GM23338 (cell line): Measurements from ENCODE around the gene ALDOA. TPM values are rescaled to one million over a fixed set of nuclear protein-coding genes. Genes with fewer than 3 reads are reported as not detected.

Source experiments
- ATAC-seq: fragments of 200-7000 bp; cut with Tn5 transposase; 3 replicates; pipeline ENCODE4 v1.9.1; 2020
- DNase-seq: peaks from one replicate; pipeline ENCODE4 v3.0.0-alpha.2; 2015; ENCODE audit warnings: low spot score
- H2AFZ ChIP-seq: fragments of 200-600 bp; sonication (generic); 2 replicates; pipeline ENCODE4 v1.8.0; 2016; ENCODE audit warnings: antibody characterized with exemption, mild to moderate bottlenecking, moderate library complexity
- H3F3A ChIP-seq: fragments of 200-600 bp; sonication (generic); replicated peaks from 2 replicates; pipeline ENCODE4 v1.8.0; 2017; ENCODE audit warnings: antibody characterized with exemption, mixed run types, low read depth
- H3K27ac ChIP-seq: fragments of 200-600 bp; sonication (generic); 2 replicates; pipeline ENCODE4 v1.6.1; 2016; ENCODE audit warnings: low read depth
- H3K27me3 ChIP-seq: fragments of 200-600 bp; sonication (generic); 2 replicates; pipeline ENCODE4 v1.8.0; 2016; ENCODE audit warnings: mild to moderate bottlenecking, mixed run types, moderate library complexity; ENCODE audit not compliant: insufficient read depth
- H3K36me3 ChIP-seq: fragments of 200-600 bp; sonication (generic); 2 replicates; pipeline ENCODE4 v1.8.0; 2016; ENCODE audit warnings: mild to moderate bottlenecking; ENCODE audit not compliant: insufficient read depth
- H3K4me1 ChIP-seq: fragments of 200-600 bp; sonication (generic); 2 replicates; pipeline ENCODE4 v1.8.0; 2016; ENCODE audit warnings: mild to moderate bottlenecking, moderate library complexity; ENCODE audit not compliant: insufficient read depth
- H3K4me2 ChIP-seq: fragments of 200-600 bp; sonication (generic); 2 replicates; pipeline ENCODE4 v1.7.1; 2017; ENCODE audit warnings: mixed run types
- H3K4me3 ChIP-seq: fragments of 200-600 bp; sonication (generic); 2 replicates; pipeline ENCODE4 v1.6.1; 2016; ENCODE audit warnings: mixed run types
- H3K79me2 ChIP-seq: fragments of 200-600 bp; sonication (generic); replicated peaks from 2 replicates; pipeline ENCODE4 v1.8.0; 2017; ENCODE audit warnings: mild to moderate bottlenecking; ENCODE audit not compliant: insufficient read depth
- H3K9me2 ChIP-seq: fragments of 200-600 bp; sonication (generic); 2 replicates; pipeline ENCODE4 v1.8.0; 2017; ENCODE audit not compliant: insufficient read depth
- H4K20me1 ChIP-seq: fragments of 200-600 bp; sonication (generic); replicated peaks from 2 replicates; pipeline ENCODE4 v1.8.0; 2017; ENCODE audit warnings: mild to moderate bottlenecking; ENCODE audit not compliant: insufficient read depth
- H3K27ac Mint-ChIP-seq: 2 replicates; pipeline ENCODE4 v1.8.0; 2020; ENCODE audit warnings: inconsistent platforms, mild to moderate bottlenecking, moderate library complexity, mixed read lengths
- H3K27me3 Mint-ChIP-seq: 3 replicates; pipeline ENCODE4 v1.8.0; 2022; ENCODE audit warnings: low read depth, mild to moderate bottlenecking, moderate library complexity, mixed read lengths, inconsistent platforms; ENCODE audit not compliant: insufficient read depth, poor library complexity
- H3K36me3 Mint-ChIP-seq: 3 replicates; pipeline ENCODE4 v1.8.0; 2021; ENCODE audit warnings: low read depth, mild to moderate bottlenecking, inconsistent platforms, moderate library complexity, mixed read lengths
- H3K4me1 Mint-ChIP-seq: 3 replicates; pipeline ENCODE4 v1.8.0; 2020; ENCODE audit warnings: mild to moderate bottlenecking, inconsistent platforms, mixed read lengths
- H3K4me3 Mint-ChIP-seq: 3 replicates; pipeline ENCODE4 v1.8.0; 2021; ENCODE audit warnings: moderate library complexity, mild to moderate bottlenecking, inconsistent platforms, mixed read lengths
- H3K9me3 Mint-ChIP-seq: 3 replicates; pipeline ENCODE4 v1.8.0; 2020; ENCODE audit warnings: moderate library complexity, mild to moderate bottlenecking, inconsistent platforms, mixed read lengths
- CREB1 ChIP-seq: fragments of 250-450 bp; sonication (Bioruptor Pico); IDR thresholded peaks from 2 replicates; pipeline ENCODE4 v1.5.0; 2020; ENCODE audit warnings: low read depth, mild to moderate bottlenecking, moderate library complexity
- EZH2 ChIP-seq: fragments of 200-600 bp; sonication (generic); IDR thresholded peaks from one replicate; pipeline ENCODE4 v1.8.0; 2017; ENCODE audit warnings: antibody characterized with exemption, mild to moderate bottlenecking, low read depth; ENCODE audit not compliant: unreplicated experiment
- EZH2phosphoT487 ChIP-seq: fragments of 200-600 bp; sonication (generic); IDR thresholded peaks from one replicate; pipeline ENCODE4 v1.8.1; 2018; ENCODE audit warnings: antibody characterized with exemption; ENCODE audit not compliant: unreplicated experiment
- JUNB ChIP-seq: IDR thresholded peaks from one replicate; pipeline ENCODE4 v1.6.1; 2016; ENCODE audit warnings: antibody characterized with exemption; ENCODE audit not compliant: unreplicated experiment
- NANOG ChIP-seq: IDR thresholded peaks from 2 replicates; pipeline ENCODE4 v1.6.1; 2016; ENCODE audit warnings: antibody characterized with exemption, borderline replicate concordance
- POLR2AphosphoS5 ChIP-seq: IDR thresholded peaks from 2 replicates; pipeline ENCODE4 v1.6.1; 2016; ENCODE audit warnings: antibody characterized with exemption, low read depth
- STAT1 ChIP-seq: IDR thresholded peaks from one replicate; pipeline ENCODE4 v1.6.1; 2016; ENCODE audit warnings: antibody characterized with exemption; ENCODE audit not compliant: unreplicated experiment
- ZNF114 ChIP-seq: fragments of 250-450 bp; sonication (Bioruptor Pico); IDR thresholded peaks from 2 replicates; pipeline ENCODE4 v1.5.0; 2020; ENCODE audit warnings: mild to moderate bottlenecking, moderate library complexity
- ZNF331 ChIP-seq: fragments of 250-450 bp; sonication (Bioruptor Pico); IDR thresholded peaks from 2 replicates; pipeline ENCODE4 v1.5.0; 2020; ENCODE audit warnings: low read depth, mild to moderate bottlenecking, moderate library complexity
- polyA plus RNA-seq: library from polyadenylated mRNA; unstranded; fragments of >200 nt; fragmentation: Nextera tagmentation; extraction: Ambion mirVana; gene quantifications from 2 replicates; pipeline ENCODE4 v1.2.1, GENCODE V29; 2016
- total RNA-seq: library from RNA; depleted of rRNA; stranded (reverse); fragments of >200 nt; shearing (Covaris generic); gene quantifications from 2 replicates; pipeline ENCODE4 v1.2.3, GENCODE V29; 2014
- TF ChIP-seq, protein P1 (sequence below): IDR thresholded peaks from 2 replicates; pipeline ENCODE4 v1.6.1; 2016; ENCODE audit warnings: antibody characterized with exemption
- TF ChIP-seq, protein P2 (sequence below): fragments of 250-450 bp; sonication (Bioruptor Pico); IDR thresholded peaks from 2 replicates; pipeline ENCODE4 v1.5.0; 2020; ENCODE audit warnings: mild to moderate bottlenecking, moderate library complexity
- TF ChIP-seq, protein P3 (sequence below): IDR thresholded peaks from one replicate; pipeline ENCODE4 v1.6.1; 2018; ENCODE audit warnings: antibody characterized with exemption; ENCODE audit not compliant: unreplicated experiment
- TF ChIP-seq, protein P4 (sequence below), 2 experiments: fragments of 200-600 bp in 1 of 2; sonication (generic) in 1 of 2; conservative IDR thresholded peaks; 2 replicates each; pipeline versions ENCODE4 v1.5.1 to v1.6.1; 2016 to 2017; ENCODE audit warnings: antibody characterized with exemption in 2 of 2, low read depth in 2 of 2, mild to moderate bottlenecking in 2 of 2, moderate library complexity in 1 of 2

The ALDOA gene
- total and polyA plus RNA-seq, 2 experiments from 2014 or later, result 1,054 to 1,306 TPM

DNA sequence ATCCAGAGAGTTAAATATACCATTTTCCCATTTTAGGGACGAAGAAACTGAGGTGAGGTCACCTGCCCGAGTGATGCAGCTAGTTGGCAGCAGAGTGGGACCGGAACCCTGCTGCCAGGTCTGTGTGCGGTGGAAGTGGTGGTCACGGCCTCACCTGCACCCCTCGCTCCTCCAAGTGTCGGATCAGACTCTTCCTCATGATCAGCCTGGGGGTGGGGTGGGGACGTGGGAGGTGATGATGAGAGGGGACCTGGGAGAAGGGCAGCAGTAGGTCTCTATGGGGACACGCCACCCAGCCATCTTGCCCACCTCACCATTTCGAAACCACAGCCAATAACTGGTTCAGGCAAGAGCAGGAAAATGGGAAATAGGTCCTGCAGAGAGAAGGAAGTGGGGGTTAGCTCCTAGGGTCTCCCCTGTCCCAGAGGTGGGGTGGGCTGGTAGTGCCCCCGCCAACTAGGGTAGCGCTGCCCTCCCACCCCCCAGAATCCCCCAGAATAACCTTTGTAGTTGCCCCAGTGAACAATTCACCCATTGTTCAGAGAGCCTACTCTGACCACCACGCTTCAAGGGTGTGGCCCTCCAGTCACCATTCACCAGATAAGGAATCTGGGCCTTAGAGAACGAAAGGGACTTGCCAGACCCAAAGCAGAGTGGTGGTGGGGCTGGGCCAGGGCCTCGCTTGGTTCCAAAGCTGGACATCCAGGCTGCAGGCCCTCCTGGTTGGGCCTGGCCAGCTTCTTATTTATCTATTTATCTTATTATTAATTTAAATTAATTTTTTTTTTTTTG is 42.7 kb downstream of the ALDOA start:
- Mint-ChIP-seq H3K36me3 (no peaks in the 10 kb centered on the region; the same call in 2 of the 3 replicates), H3K27ac (no peak overlapping the region), H3K9me3 (no peaks in the 10 kb centered on the region; the same call in 2 of the 3 replicates), H3K4me1 (peaks cover 9% of the 10 kb centered on the region), H3K27me3 (peaks cover 2% of the 10 kb centered on the region), H3K4me3 (no peak overlapping the region)
- Histone ChIP-seq H3K4me3 (no peak overlapping the region), H3K36me3 (no peaks in the 10 kb centered on the region), H2AFZ (no peak overlapping the region), H3K4me1 (peaks cover 4% of the 10 kb centered on the region), H3K4me2 (no peak overlapping the region), H3K9me2 (no peaks in the 10 kb centered on the region), H3K79me2 (no peaks in the 10 kb centered on the region), H4K20me1 (no peaks in the 10 kb centered on the region), H3F3A (no peaks in the 10 kb centered on the region; the same call in 1 of the 2 replicates), H3K27me3 (no peaks in the 10 kb centered on the region), H3K27ac (no peak overlapping the region)
- TF ChIP-seq JUNB (no peak), EZH2 (no peak), CREB1 (CRISPR knock-in tag) (no peak), NANOG (no peak), STAT1 (no peak), ZNF331 (CRISPR knock-in tag) (no peak), ZNF114 (CRISPR knock-in tag) (no peak), POLR2AphosphoS5 (no peak), EZH2phosphoT487 (no peak)
- TF ChIP-seq, protein P1, sequence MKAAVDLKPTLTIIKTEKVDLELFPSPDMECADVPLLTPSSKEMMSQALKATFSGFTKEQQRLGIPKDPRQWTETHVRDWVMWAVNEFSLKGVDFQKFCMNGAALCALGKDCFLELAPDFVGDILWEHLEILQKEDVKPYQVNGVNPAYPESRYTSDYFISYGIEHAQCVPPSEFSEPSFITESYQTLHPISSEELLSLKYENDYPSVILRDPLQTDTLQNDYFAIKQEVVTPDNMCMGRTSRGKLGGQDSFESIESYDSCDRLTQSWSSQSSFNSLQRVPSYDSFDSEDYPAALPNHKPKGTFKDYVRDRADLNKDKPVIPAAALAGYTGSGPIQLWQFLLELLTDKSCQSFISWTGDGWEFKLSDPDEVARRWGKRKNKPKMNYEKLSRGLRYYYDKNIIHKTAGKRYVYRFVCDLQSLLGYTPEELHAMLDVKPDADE, result no peak
- TF ChIP-seq, protein P2, sequence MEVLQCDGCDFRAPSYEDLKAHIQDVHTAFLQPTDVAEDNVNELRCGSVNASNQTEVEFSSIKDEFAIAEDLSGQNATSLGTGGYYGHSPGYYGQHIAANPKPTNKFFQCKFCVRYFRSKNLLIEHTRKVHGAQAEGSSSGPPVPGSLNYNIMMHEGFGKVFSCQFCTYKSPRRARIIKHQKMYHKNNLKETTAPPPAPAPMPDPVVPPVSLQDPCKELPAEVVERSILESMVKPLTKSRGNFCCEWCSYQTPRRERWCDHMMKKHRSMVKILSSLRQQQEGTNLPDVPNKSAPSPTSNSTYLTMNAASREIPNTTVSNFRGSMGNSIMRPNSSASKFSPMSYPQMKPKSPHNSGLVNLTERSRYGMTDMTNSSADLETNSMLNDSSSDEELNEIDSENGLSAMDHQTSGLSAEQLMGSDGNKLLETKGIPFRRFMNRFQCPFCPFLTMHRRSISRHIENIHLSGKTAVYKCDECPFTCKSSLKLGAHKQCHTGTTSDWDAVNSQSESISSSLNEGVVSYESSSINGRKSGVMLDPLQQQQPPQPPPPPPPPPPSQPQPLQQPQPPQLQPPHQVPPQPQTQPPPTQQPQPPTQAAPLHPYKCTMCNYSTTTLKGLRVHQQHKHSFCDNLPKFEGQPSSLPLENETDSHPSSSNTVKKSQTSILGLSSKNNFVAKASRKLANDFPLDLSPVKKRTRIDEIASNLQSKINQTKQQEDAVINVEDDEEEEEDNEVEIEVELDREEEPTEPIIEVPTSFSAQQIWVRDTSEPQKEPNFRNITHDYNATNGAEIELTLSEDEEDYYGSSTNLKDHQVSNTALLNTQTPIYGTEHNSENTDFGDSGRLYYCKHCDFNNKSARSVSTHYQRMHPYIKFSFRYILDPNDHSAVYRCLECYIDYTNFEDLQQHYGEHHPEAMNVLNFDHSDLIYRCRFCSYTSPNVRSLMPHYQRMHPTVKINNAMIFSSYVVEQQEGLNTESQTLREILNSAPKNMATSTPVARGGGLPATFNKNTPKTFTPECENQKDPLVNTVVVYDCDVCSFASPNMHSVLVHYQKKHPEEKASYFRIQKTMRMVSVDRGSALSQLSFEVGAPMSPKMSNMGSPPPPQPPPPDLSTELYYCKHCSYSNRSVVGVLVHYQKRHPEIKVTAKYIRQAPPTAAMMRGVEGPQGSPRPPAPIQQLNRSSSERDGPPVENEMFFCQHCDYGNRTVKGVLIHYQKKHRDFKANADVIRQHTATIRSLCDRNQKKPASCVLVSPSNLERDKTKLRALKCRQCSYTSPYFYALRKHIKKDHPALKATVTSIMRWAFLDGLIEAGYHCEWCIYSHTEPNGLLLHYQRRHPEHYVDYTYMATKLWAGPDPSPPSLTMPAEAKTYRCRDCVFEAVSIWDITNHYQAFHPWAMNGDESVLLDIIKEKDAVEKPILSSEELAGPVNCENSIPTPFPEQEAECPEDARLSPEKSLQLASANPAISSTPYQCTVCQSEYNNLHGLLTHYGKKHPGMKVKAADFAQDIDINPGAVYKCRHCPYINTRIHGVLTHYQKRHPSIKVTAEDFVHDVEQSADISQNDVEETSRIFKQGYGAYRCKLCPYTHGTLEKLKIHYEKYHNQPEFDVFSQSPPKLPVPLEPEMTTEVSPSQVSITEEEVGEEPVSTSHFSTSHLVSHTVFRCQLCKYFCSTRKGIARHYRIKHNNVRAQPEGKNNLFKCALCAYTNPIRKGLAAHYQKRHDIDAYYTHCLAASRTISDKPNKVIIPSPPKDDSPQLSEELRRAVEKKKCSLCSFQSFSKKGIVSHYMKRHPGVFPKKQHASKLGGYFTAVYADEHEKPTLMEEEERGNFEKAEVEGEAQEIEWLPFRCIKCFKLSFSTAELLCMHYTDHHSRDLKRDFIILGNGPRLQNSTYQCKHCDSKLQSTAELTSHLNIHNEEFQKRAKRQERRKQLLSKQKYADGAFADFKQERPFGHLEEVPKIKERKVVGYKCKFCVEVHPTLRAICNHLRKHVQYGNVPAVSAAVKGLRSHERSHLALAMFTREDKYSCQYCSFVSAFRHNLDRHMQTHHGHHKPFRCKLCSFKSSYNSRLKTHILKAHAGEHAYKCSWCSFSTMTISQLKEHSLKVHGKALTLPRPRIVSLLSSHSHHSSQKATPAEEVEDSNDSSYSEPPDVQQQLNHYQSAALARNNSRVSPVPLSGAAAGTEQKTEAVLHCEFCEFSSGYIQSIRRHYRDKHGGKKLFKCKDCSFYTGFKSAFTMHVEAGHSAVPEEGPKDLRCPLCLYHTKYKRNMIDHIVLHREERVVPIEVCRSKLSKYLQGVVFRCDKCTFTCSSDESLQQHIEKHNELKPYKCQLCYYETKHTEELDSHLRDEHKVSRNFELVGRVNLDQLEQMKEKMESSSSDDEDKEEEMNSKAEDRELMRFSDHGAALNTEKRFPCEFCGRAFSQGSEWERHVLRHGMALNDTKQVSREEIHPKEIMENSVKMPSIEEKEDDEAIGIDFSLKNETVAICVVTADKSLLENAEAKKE (CRISPR knock-in tag), result no peak
- TF ChIP-seq, protein P3, sequence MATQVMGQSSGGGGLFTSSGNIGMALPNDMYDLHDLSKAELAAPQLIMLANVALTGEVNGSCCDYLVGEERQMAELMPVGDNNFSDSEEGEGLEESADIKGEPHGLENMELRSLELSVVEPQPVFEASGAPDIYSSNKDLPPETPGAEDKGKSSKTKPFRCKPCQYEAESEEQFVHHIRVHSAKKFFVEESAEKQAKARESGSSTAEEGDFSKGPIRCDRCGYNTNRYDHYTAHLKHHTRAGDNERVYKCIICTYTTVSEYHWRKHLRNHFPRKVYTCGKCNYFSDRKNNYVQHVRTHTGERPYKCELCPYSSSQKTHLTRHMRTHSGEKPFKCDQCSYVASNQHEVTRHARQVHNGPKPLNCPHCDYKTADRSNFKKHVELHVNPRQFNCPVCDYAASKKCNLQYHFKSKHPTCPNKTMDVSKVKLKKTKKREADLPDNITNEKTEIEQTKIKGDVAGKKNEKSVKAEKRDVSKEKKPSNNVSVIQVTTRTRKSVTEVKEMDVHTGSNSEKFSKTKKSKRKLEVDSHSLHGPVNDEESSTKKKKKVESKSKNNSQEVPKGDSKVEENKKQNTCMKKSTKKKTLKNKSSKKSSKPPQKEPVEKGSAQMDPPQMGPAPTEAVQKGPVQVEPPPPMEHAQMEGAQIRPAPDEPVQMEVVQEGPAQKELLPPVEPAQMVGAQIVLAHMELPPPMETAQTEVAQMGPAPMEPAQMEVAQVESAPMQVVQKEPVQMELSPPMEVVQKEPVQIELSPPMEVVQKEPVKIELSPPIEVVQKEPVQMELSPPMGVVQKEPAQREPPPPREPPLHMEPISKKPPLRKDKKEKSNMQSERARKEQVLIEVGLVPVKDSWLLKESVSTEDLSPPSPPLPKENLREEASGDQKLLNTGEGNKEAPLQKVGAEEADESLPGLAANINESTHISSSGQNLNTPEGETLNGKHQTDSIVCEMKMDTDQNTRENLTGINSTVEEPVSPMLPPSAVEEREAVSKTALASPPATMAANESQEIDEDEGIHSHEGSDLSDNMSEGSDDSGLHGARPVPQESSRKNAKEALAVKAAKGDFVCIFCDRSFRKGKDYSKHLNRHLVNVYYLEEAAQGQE, result no peak
- TF ChIP-seq, protein P4, sequence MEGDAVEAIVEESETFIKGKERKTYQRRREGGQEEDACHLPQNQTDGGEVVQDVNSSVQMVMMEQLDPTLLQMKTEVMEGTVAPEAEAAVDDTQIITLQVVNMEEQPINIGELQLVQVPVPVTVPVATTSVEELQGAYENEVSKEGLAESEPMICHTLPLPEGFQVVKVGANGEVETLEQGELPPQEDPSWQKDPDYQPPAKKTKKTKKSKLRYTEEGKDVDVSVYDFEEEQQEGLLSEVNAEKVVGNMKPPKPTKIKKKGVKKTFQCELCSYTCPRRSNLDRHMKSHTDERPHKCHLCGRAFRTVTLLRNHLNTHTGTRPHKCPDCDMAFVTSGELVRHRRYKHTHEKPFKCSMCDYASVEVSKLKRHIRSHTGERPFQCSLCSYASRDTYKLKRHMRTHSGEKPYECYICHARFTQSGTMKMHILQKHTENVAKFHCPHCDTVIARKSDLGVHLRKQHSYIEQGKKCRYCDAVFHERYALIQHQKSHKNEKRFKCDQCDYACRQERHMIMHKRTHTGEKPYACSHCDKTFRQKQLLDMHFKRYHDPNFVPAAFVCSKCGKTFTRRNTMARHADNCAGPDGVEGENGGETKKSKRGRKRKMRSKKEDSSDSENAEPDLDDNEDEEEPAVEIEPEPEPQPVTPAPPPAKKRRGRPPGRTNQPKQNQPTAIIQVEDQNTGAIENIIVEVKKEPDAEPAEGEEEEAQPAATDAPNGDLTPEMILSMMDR (conservative IDR thresholded peaks at IDR 0.05; ENCODE audit: low read depth in 2 of 2), result no peak
- DNase-seq (no peak), ATAC-seq (no peak)
